ENCODE data around the gene MTX1. TPM values are rescaled to one million over a fixed set of nuclear protein-coding genes. Genes with fewer than 3 reads are reported as not detected.

The MTX1 gene
- polyA plus RNA-seq, 1 donor (not counting 4 experiments of a cell fraction or from before 2014, with no cell fraction given), result 43.4 TPM

DNA sequence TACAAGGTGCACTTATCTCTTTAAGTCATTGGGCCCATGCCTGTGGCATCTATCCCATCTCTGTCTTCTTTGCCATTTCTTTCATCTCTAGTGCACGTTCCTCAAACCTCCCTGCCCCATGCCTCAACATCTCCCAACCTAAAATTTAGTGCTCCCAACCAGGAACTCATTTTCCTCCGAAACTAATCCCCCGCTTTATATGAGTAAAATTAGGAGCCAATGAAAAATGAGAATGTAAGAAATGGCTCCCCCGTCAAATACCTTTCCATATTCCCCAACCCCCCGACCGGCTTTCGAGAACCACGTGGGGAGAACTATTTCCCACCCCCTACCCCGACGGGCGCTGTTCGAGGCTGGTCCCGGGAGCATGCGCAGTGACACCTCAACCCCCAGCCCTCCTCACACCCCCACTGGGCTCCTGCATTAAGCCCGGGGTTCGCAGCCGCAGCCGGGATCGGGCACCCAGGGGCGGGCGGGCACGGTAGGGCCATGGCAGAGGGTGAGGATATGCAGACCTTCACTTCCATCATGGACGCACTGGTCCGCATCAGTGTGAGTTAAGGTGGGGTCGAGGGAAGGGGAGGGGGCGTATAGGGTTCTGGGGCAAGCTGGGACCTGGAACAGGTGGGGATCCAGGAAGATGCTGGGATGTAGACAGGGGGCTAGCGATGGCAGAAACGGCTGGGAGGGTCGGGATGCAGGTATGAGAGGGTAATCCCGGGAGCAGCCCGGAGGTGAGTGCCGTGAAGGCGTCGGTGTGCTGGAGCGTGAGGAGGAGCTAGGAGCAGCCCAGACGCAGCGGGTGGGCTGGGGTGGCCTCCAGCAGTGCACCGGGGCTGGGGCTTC lies 34.8 kb upstream of the MTX1 start, which contains the start of gene TRIM46:
Gene TRIM46, plus strand, starts transcription at position 372 of the 846 bp plus-strand sequence. Its CDS starts 118 bp downstream, at position 490.
- dilution Hi-C loops (cut with MboI; ENCODE audit: extremely low pct_ligation_motif_present, low sequenced_read_pairs), result no loop called here
- Histone ChIP-seq H3K9ac (ENCODE audit: control insufficient read depth, extremely low read depth, insufficient read depth, low read length) (peak within 1 kb of the TSS; percentile 92), H3K27me3 (ENCODE audit: control insufficient read depth, extremely low read depth, insufficient read depth, low read length) (no peaks in the 10 kb centered on the region), H3K27ac (ENCODE audit: control insufficient read depth, insufficient read depth, low read length) (peak within 1 kb of the TSS; percentile 86), H3K9me3 (ENCODE audit: control insufficient read depth, low read depth, low read length) (no peaks in the 10 kb centered on the region), H3K79me2 (ENCODE audit: control insufficient read depth, insufficient read depth, low read length) (peaks cover 16% of the 10 kb centered on the region), H3K4me3 (ENCODE audit: control insufficient read depth in 2 of 3, extremely low read depth in 1 of 3, insufficient read depth in 2 of 3, low read depth in 1 of 3, low read length in 3 of 3) (peak within 1 kb of the TSS; percentile 69 to 94 (median 90)), H2AFZ (ENCODE audit: control insufficient read depth, low read length) (peak within 1 kb of the TSS; percentile 90), H3K9me1 (ENCODE audit: control insufficient read depth, extremely low read depth, insufficient read depth, low read length) (no peaks in the 10 kb centered on the region), H3K4me2 (ENCODE audit: control insufficient read depth, extremely low read depth, insufficient read depth, low read depth, low read length) (peak within 1 kb of the TSS; percentile 82), H3K36me3 (ENCODE audit: control insufficient read depth in 2 of 2, extremely low read depth in 1 of 2, insufficient read depth in 2 of 2, low read length in 2 of 2) (peaks cover 16 to 17% of the 10 kb centered on the region in 2 experiments), H3K4me1 (ENCODE audit: control insufficient read depth, extremely low read depth, insufficient read depth, low read length) (peaks cover 23% of the 10 kb centered on the region), H4K20me1 (ENCODE audit: control insufficient read depth, extremely low read depth, insufficient read depth, low read length) (no peaks in the 10 kb centered on the region)
- DNase-seq (ENCODE audit: low read depth, low spot score) (no peak), FAIRE-seq (no peak)
- no peak for TF ChIP-seq EZH2 (IDR thresholded peaks at IDR 0.05; ENCODE audit: low read length)
- TF ChIP-seq, protein P1, sequence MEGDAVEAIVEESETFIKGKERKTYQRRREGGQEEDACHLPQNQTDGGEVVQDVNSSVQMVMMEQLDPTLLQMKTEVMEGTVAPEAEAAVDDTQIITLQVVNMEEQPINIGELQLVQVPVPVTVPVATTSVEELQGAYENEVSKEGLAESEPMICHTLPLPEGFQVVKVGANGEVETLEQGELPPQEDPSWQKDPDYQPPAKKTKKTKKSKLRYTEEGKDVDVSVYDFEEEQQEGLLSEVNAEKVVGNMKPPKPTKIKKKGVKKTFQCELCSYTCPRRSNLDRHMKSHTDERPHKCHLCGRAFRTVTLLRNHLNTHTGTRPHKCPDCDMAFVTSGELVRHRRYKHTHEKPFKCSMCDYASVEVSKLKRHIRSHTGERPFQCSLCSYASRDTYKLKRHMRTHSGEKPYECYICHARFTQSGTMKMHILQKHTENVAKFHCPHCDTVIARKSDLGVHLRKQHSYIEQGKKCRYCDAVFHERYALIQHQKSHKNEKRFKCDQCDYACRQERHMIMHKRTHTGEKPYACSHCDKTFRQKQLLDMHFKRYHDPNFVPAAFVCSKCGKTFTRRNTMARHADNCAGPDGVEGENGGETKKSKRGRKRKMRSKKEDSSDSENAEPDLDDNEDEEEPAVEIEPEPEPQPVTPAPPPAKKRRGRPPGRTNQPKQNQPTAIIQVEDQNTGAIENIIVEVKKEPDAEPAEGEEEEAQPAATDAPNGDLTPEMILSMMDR (optimal IDR thresholded peaks at IDR 0.05 in 1 of 3, IDR thresholded peaks at IDR 0.05 in 1 of 3, conservative IDR thresholded peaks at IDR 0.05 in 1 of 3; ENCODE audit: extremely low read depth in 1 of 3, insufficient read depth in 2 of 3, low read length in 3 of 3), result no peak

DNA sequence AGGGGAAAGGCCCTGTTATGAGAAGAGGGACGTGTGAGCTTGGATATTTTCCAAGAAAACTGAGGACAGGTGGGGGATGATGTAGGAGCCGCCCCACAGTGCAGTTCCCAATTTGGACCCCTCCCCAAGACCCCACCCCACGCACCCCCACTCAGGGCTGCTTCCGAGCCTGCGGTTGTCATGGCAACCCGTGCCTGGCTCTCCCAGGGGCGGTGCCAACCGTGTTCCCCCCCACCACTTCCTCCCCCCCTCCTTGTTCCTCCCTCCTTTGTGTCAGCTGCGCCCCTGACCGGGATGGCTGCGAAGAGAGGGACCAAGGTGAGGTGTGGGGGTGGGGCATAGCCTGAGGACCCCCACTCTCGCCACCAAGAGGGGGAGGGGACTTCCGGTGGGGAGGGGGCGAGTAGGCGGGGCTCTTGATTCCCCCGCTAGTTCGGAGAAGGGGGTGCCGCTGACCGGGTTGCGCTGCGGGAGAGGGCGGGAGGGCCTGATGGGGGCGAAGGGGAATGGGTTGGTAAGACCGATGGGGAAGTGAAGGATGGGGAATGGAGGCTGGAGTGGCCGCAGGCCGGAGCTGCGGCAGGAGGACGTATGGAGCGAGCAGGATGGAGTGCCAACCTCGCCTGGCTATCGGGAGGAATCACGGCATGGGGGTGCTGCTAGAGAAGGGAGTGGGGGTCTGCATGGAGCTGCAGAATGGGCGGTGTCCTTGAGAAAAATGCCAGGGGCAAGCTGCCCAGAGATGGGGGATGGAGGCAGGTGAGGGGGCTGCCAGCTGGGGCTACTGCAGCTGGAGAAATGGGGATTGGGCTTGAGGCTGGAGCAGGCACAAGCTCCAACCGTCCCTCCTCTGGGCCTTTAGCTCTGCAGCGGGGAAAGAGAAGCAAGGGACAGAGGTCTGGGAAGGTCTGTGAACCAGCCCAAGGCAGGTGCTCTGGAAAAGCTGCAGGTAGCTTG lies 33.9 kb upstream of the MTX1 start:
- no peaks in the 10 kb centered on the region for H3K9me3 ChIP-seq (ENCODE audit: control insufficient read depth, low read depth, low read length)
- peaks cover 11 to 13% of the 10 kb centered on the region in 2 experiments for H3K36me3 ChIP-seq (ENCODE audit: control insufficient read depth in 2 of 2, extremely low read depth in 1 of 2, insufficient read depth in 2 of 2, low read length in 2 of 2)
- DNase-seq (ENCODE audit: low read depth, low spot score), result no peak
- peaks cover 23% of the 10 kb centered on the region for H3K4me1 ChIP-seq (ENCODE audit: control insufficient read depth, extremely low read depth, insufficient read depth, low read length)
- no peaks in the 10 kb centered on the region for H3K9me1 ChIP-seq (ENCODE audit: control insufficient read depth, extremely low read depth, insufficient read depth, low read length)
- peak overlapping the region; percentile 69 to 94 (median 90) for H3K4me3 ChIP-seq (ENCODE audit: control insufficient read depth in 2 of 3, extremely low read depth in 1 of 3, insufficient read depth in 2 of 3, low read depth in 1 of 3, low read length in 3 of 3)
- H2AFZ ChIP-seq (ENCODE audit: control insufficient read depth, low read length), result peak overlapping the region; percentile 90
- dilution Hi-C loops (cut with MboI; ENCODE audit: extremely low pct_ligation_motif_present, low sequenced_read_pairs), result no loop called here
- H3K4me2 ChIP-seq (ENCODE audit: control insufficient read depth, extremely low read depth, insufficient read depth, low read depth, low read length), result peak overlapping the region; percentile 82
- no peaks in the 10 kb centered on the region for H4K20me1 ChIP-seq (ENCODE audit: control insufficient read depth, extremely low read depth, insufficient read depth, low read length)
- peak overlapping the region; percentile 92 for H3K9ac ChIP-seq (ENCODE audit: control insufficient read depth, extremely low read depth, insufficient read depth, low read length)
- FAIRE-seq, result no peak
- H3K27me3 ChIP-seq (ENCODE audit: control insufficient read depth, extremely low read depth, insufficient read depth, low read length), result no peaks in the 10 kb centered on the region
- H3K27ac ChIP-seq (ENCODE audit: control insufficient read depth, insufficient read depth, low read length), result no peak overlapping the region
- TF ChIP-seq, protein P1 (optimal IDR thresholded peaks at IDR 0.05 in 1 of 3, IDR thresholded peaks at IDR 0.05 in 1 of 3, conservative IDR thresholded peaks at IDR 0.05 in 1 of 3; ENCODE audit: extremely low read depth in 1 of 3, insufficient read depth in 2 of 3, low read length in 3 of 3), result no peak
- TF ChIP-seq EZH2 (IDR thresholded peaks at IDR 0.05; ENCODE audit: low read length), result no peak
- H3K79me2 ChIP-seq (ENCODE audit: control insufficient read depth, insufficient read depth, low read length), result peaks cover 16% of the 10 kb centered on the region

Data from keratinocyte (primary cell).